ENCODE measurements around the gene STIMATE. TPM values are rescaled to one million over a fixed set of nuclear protein-coding genes. Genes with fewer than 3 reads are reported as not detected.

STIMATE gene
- total and polyA plus RNA-seq, 8 donors: 4.9 to 121 (median 14.0) TPM

- WGBS, 5 donors: 93 to 98% (median 97%) methylated on average over 10 of the region's 10 CpGs
- Histone ChIP-seq H3K4me1 (peaks cover 0 to 28% (median 6%) of the 10 kb centered on the region in 4 donors), H3K36me3 (peaks cover 0 to 3% (median 0%) of the 10 kb centered on the region in 4 donors), H3K9me3 (no peaks in the 10 kb centered on the region), H3K4me3 (no peak overlapping the region), H3K27me3 (no peaks in the 10 kb centered on the region), H3K27ac (no peak overlapping the region)
- DNase-seq: no peak
- intact Hi-C loops (cut with DNase I; ENCODE audit: low total_unique reads): no loop called here
- no peak for TF ChIP-seq CTCF (IDR thresholded peaks at IDR 0.05)
- no peak for TF ChIP-seq EP300 (IDR thresholded peaks at IDR 0.05)
- TF ChIP-seq POLR2AphosphoS5 (IDR thresholded peaks at IDR 0.05): no peak
- TF ChIP-seq POLR2A (IDR thresholded peaks at IDR 0.05): no peak
Observed at GRCh38 chr3:52870471-52870870, 26.9 kb downstream of the STIMATE start.

GRCh38 chr3:52866427-52866826 is 30.9 kb downstream of the STIMATE start:
- intact Hi-C loops (cut with DNase I; ENCODE audit: low total_unique reads): no loop called here
- TF ChIP-seq CTCF (IDR thresholded peaks at IDR 0.05) (no peak), EP300 (IDR thresholded peaks at IDR 0.05) (no peak), POLR2A (IDR thresholded peaks at IDR 0.05) (no peak)
- DNase-seq: no peak
- peaks cover 0 to 6% (median 2%) of the 10 kb centered on the region in 4 donors for H3K36me3 ChIP-seq
- no peak overlapping the region for H3K4me3 ChIP-seq
- no peaks in the 10 kb centered on the region for H3K4me1 ChIP-seq
- H3K9me3 ChIP-seq: no peaks in the 10 kb centered on the region
- H3K27me3 ChIP-seq: no peaks in the 10 kb centered on the region
- 91 to 94% (median 94%) methylated on average over 12 of the region's 12 CpGs for WGBS, 5 donors
- no peak overlapping the region for H3K27ac ChIP-seq

- WGBS, 5 donors: 96 to 98% (median 97%) methylated on average over 13 of the region's 13 CpGs
- H3K4me3 ChIP-seq: no peak overlapping the region
- DNase-seq: no peak
- H3K4me1 ChIP-seq: no peaks in the 10 kb centered on the region
- H3K27me3 ChIP-seq: no peaks in the 10 kb centered on the region
- no peak for TF ChIP-seq CTCF (IDR thresholded peaks at IDR 0.05)
- TF ChIP-seq EP300 (IDR thresholded peaks at IDR 0.05): no peak
- TF ChIP-seq POLR2AphosphoS5 (IDR thresholded peaks at IDR 0.05): no peak
- TF ChIP-seq POLR2A (IDR thresholded peaks at IDR 0.05): no peak
- no peak overlapping the region for H3K27ac ChIP-seq
- no peaks in the 10 kb centered on the region for H3K9me3 ChIP-seq
- H3K36me3 ChIP-seq: peaks cover 0 to 9% (median 2%) of the 10 kb centered on the region in 4 donors
- intact Hi-C loops (cut with DNase I; ENCODE audit: low total_unique reads): no loop called here
Observed at GRCh38 chr3:52865994-52866393, 31.4 kb downstream of the STIMATE start.

GRCh38 chr3:52860424-52860768 is 37.0 kb downstream of the STIMATE start:
- Histone ChIP-seq H3K27me3 (no peaks in the 10 kb centered on the region), H3K4me3 (no peak overlapping the region), H3K36me3 (peaks cover 0 to 21% (median 4%) of the 10 kb centered on the region in 4 donors), H3K27ac (no peak overlapping the region), H3K4me1 (peaks cover 0 to 5% (median 0%) of the 10 kb centered on the region in 4 donors), H3K9me3 (no peaks in the 10 kb centered on the region)
- TF ChIP-seq EP300 (IDR thresholded peaks at IDR 0.05) (no peak), CTCF (IDR thresholded peaks at IDR 0.05) (no peak), POLR2A (IDR thresholded peaks at IDR 0.05) (no peak), POLR2AphosphoS5 (IDR thresholded peaks at IDR 0.05) (no peak)
- no peak for DNase-seq
- WGBS, 5 donors: 79 to 90% (median 83%) methylated on average over 8 of the region's 8 CpGs
- intact Hi-C loops (cut with DNase I; ENCODE audit: low total_unique reads): no loop called here

Measured in stomach (tissue), 9 donors.